Endothelial cell of umbilical vein (primary cell): Measurements from ENCODE around the gene CMPK2.

Experiments
- CTCF ChIP-seq, 2 donors: IDR thresholded peaks; 1 replicate in 1 of 2; 2 replicates in 1 of 2; pipeline ENCODE4 v1.5.1; 2011; ENCODE audit warnings: low read length in 2 of 2, mild to moderate bottlenecking in 2 of 2, moderate library complexity in 2 of 2, control low read depth in 1 of 2, inconsistent platforms in 1 of 2, low read depth in 1 of 2; ENCODE audit not compliant: insufficient read depth in 1 of 2; ENCODE audit errors: extremely low read depth in 1 of 2
- EZH2 ChIP-seq: IDR thresholded peaks from 2 replicates; pipeline ENCODE4 v1.6.1; 2012; ENCODE audit warnings: borderline replicate concordance, low read depth, mild to moderate bottlenecking, moderate library complexity, low read length, inconsistent platforms; ENCODE audit not compliant: severe bottlenecking
- GATA2 ChIP-seq: IDR thresholded peaks from 2 replicates; pipeline ENCODE4 v1.7.0; 2011; ENCODE audit warnings: low read depth, mild to moderate bottlenecking, moderate library complexity, mixed read lengths, low read length; ENCODE audit not compliant: insufficient read length, insufficient read depth
- MAX ChIP-seq: IDR thresholded peaks from 2 replicates; pipeline ENCODE4 v1.6.1; 2011; ENCODE audit not compliant: insufficient read depth, insufficient read length
- MYC ChIP-seq: IDR thresholded peaks from one replicate; pipeline ENCODE4 v1.6.1; 2011; ENCODE audit warnings: mild to moderate bottlenecking, low read depth, low read length
- POLR2A ChIP-seq: IDR thresholded peaks from 2 replicates; pipeline ENCODE4 v1.6.1; 2012; ENCODE audit warnings: low read depth, mild to moderate bottlenecking, control low read depth, low read length
- POLR2AphosphoS5 ChIP-seq: IDR thresholded peaks from 2 replicates; pipeline ENCODE4 v1.6.1; 2012; ENCODE audit warnings: low read depth, mild to moderate bottlenecking, control low read depth, low read length, moderate library complexity; ENCODE audit not compliant: insufficient read depth

GRCh38 chr2:6806604-6807003 lies 59.1 kb downstream of the CMPK2 start:
- TF ChIP-seq CTCF (IDR thresholded peaks at IDR 0.05; ENCODE audit: extremely low read depth in 1 of 2, insufficient read depth in 1 of 2, low read depth in 1 of 2, low read length in 2 of 2) (no peak), POLR2A (no peak), EZH2 (no peak), POLR2AphosphoS5 (no peak), MAX (no peak), GATA2 (no peak), MYC (no peak)
